Lower lobe of right lung (tissue), 2 donors: ENCODE data around the gene TMSB15B. TPM values are rescaled to one million over a fixed set of nuclear protein-coding genes. Genes with fewer than 3 reads are reported as not detected.
"Not testable (repeated sequence)": the region's sequence is repeated elsewhere in the genome, so short reads cannot be mapped to it uniquely, and the experiment has no call there.

Source experiments
- ATAC-seq, 2 donors: fragments of 200-7000 bp; cut with Tn5 transposase; one replicate each; pipeline ENCODE4 v1.9.1; 2020 to 2022; ENCODE audit warnings: mild to moderate bottlenecking in 2 of 2, moderate library complexity in 2 of 2
- DNase-seq: peaks from one replicate; pipeline ENCODE4 v3.0.0-alpha.2; 2020
- H3K27ac ChIP-seq: fragments of 200-600 bp; one replicate; pipeline ENCODE4 v1.8.0; 2022
- H3K27me3 ChIP-seq: fragments of 200-600 bp; one replicate; pipeline ENCODE4 v1.8.0; 2022; ENCODE audit warnings: low read depth
- H3K36me3 ChIP-seq: fragments of 200-600 bp; one replicate; pipeline ENCODE4 v1.8.0; 2022; ENCODE audit warnings: mild to moderate bottlenecking
- H3K4me1 ChIP-seq: fragments of 200-600 bp; one replicate; pipeline ENCODE4 v1.8.0; 2022
- H3K4me3 ChIP-seq: fragments of 200-600 bp; one replicate; pipeline ENCODE4 v1.8.0; 2022; ENCODE audit warnings: mild to moderate bottlenecking
- H3K9me3 ChIP-seq: fragments of 200-600 bp; one replicate; pipeline ENCODE4 v1.8.0; 2022
- intact Hi-C: fragments of 100-400 bp; cut with DNase I; formaldehyde crosslinking; loops from one replicate; pipeline ENCODE4 v1.11.0; 2022
- total RNA-seq: library from RNA; stranded (reverse); fragmentation: NEBNext Ultra II Directional; extraction: Animal tissue kit (Norgen Biotek cat#: 25700); gene quantifications from one replicate; pipeline ENCODE4 v1.2.1, GENCODE V29; 2021
- TF ChIP-seq, protein P1 (sequence below): fragments of 200-600 bp; IDR thresholded peaks from one replicate; pipeline ENCODE4 v1.8.0; 2022; ENCODE audit warnings: antibody characterized with exemption, mild to moderate bottlenecking
- donor health status: DM: no; HTN: yes; CAD: no; lungs with severe emphysema.

The TMSB15B gene
- total RNA-seq, 1 donor from 2014 or later, result 1.2 TPM

DNA sequence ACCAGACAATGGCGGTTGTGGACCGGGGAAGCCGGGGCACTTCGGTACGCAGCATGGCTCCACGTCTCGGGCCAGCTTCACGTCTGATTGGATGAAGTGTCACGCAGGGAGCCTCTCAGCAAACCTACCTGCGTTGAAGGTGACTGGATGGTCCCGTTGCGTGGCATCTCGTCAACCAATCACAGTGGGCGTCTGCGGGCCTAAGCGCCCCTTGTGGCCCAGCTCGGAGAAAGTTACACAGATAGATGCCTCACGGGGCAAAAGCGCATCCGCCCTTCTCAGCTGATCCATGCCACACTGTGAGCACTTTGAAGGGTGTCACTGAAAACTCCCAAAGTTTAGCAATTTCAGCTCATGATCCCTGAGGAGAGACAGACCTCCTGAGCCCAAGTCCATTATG is 51.2 kb downstream of the TMSB15B start, which contains the start of gene H2BW1:
TSS of gene H2BW1 (minus strand) at position 103 of the 400 bp plus-strand sequence. CDS start 132 bp downstream, outside the sequence.
- ATAC-seq (no peak), DNase-seq (no peak)
- no peaks in the 10 kb centered on the region for H3K36me3 ChIP-seq
- no peak within 1 kb of the TSS for H3K27ac ChIP-seq
- H3K27me3 ChIP-seq, result no peaks in the 10 kb centered on the region
- no peak within 1 kb of the TSS for H3K4me3 ChIP-seq
- intact Hi-C loops, result no loop called here
- no peaks in the 10 kb centered on the region for H3K9me3 ChIP-seq
- H3K4me1 ChIP-seq, result no peaks in the 10 kb centered on the region
- TF ChIP-seq, protein P1, sequence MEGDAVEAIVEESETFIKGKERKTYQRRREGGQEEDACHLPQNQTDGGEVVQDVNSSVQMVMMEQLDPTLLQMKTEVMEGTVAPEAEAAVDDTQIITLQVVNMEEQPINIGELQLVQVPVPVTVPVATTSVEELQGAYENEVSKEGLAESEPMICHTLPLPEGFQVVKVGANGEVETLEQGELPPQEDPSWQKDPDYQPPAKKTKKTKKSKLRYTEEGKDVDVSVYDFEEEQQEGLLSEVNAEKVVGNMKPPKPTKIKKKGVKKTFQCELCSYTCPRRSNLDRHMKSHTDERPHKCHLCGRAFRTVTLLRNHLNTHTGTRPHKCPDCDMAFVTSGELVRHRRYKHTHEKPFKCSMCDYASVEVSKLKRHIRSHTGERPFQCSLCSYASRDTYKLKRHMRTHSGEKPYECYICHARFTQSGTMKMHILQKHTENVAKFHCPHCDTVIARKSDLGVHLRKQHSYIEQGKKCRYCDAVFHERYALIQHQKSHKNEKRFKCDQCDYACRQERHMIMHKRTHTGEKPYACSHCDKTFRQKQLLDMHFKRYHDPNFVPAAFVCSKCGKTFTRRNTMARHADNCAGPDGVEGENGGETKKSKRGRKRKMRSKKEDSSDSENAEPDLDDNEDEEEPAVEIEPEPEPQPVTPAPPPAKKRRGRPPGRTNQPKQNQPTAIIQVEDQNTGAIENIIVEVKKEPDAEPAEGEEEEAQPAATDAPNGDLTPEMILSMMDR, result no peak

DNA sequence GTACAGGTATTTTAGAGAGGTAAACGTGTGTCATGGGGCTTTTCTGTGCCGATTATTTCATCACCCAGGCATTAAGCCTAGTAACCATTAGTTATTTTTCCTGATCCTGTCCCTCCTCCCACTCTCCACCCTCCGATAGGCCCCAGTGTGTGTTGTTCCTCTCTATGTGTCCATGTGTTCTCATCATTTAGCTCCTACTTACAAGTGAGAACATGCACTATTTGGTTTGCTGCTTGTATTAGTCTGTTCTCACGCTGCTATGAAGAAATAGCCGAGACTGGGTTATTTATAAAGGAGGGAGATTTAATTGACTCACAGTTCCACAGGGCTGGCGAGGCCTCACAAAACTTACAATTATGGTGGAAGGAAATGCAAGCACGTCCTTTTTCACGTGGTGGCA is 53.1 kb downstream of the TMSB15B start:
- H3K4me3 ChIP-seq, H3K4me1 ChIP-seq, DNase-seq, H3K9me3 ChIP-seq, H3K27ac ChIP-seq, H3K27me3 ChIP-seq, intact Hi-C loops, ATAC-seq, H3K36me3 ChIP-seq: not testable (repeated sequence)

Other genes with a start within 250 kb of the TMSB15B start
- gene PLP1, start 185.8 kb upstream of the TMSB15B start, total RNA-seq, result 0.59 TPM
- gene RAB9B, start 130.4 kb upstream of the TMSB15B start, total RNA-seq, result 0.59 TPM
- gene H2BW1, start 51.1 kb downstream of the TMSB15B start, total RNA-seq, result not detected
- gene H2BW2, start 77.3 kb downstream of the TMSB15B start, total RNA-seq, result not detected
- gene TMSB15C, start 113.6 kb downstream of the TMSB15B start, total RNA-seq, result 1.2 TPM
- gene ZCCHC18, start 149.9 kb downstream of the TMSB15B start, total RNA-seq, result 0.24 TPM
- 13.4 TPM for gene SLC25A53, start 194.4 kb downstream of the TMSB15B start, total RNA-seq
- gene FAM199X, start 203.8 kb downstream of the TMSB15B start, total RNA-seq, result 16.6 TPM